Measurements from ENCODE around the gene PLTP.
A peak's percentile ranks its signal among the peaks of the same experiment; 100 is the strongest.

Gene PLTP

GRCh38 chr20:45910670-45911485 lies 1.1 kb downstream of the PLTP start:
- peaks cover 4% of the 10 kb centered on the region for H3K27me3 ChIP-seq (ENCODE audit: insufficient read depth, low read length, poor library complexity)
- H2AFZ ChIP-seq (ENCODE audit: low read depth, low read length) = no peak overlapping the region
- DNase-seq (peak; percentile 65), ATAC-seq (ENCODE audit: insufficient read depth, low read depth) (peak; percentile 65)
- H3K9me3 ChIP-seq (ENCODE audit: insufficient read depth, low read length, severe bottlenecking) = no peaks in the 10 kb centered on the region
- TF ChIP-seq EZH2 (IDR thresholded peaks at IDR 0.05; ENCODE audit: borderline replicate concordance, low read depth, low read length, severe bottlenecking) = no peak
- TF ChIP-seq, protein P1, sequence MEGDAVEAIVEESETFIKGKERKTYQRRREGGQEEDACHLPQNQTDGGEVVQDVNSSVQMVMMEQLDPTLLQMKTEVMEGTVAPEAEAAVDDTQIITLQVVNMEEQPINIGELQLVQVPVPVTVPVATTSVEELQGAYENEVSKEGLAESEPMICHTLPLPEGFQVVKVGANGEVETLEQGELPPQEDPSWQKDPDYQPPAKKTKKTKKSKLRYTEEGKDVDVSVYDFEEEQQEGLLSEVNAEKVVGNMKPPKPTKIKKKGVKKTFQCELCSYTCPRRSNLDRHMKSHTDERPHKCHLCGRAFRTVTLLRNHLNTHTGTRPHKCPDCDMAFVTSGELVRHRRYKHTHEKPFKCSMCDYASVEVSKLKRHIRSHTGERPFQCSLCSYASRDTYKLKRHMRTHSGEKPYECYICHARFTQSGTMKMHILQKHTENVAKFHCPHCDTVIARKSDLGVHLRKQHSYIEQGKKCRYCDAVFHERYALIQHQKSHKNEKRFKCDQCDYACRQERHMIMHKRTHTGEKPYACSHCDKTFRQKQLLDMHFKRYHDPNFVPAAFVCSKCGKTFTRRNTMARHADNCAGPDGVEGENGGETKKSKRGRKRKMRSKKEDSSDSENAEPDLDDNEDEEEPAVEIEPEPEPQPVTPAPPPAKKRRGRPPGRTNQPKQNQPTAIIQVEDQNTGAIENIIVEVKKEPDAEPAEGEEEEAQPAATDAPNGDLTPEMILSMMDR (IDR thresholded peaks at IDR 0.05; ENCODE audit: borderline replicate concordance, extremely low read depth, low read length, poor library complexity, severe bottlenecking) = no peak
- no peak overlapping the region for H3K4me2 ChIP-seq (ENCODE audit: insufficient read depth, low read length)
- no peak overlapping the region for H3K9ac ChIP-seq (ENCODE audit: low read depth, low read length)
- H3K27ac ChIP-seq (ENCODE audit: low read length) = no peak overlapping the region
- H4K20me1 ChIP-seq (ENCODE audit: insufficient read depth, low read length) = no peaks in the 10 kb centered on the region
- no peaks in the 10 kb centered on the region for H3K4me1 ChIP-seq (ENCODE audit: insufficient read depth, low read length)
- H3K79me2 ChIP-seq (ENCODE audit: insufficient read depth, low read length) = no peaks in the 10 kb centered on the region
- no peaks in the 10 kb centered on the region for H3K36me3 ChIP-seq (ENCODE audit: insufficient read depth, low read length)
- H3K4me3 ChIP-seq (ENCODE audit: low read depth in 1 of 2, low read length in 2 of 2) = no peak overlapping the region

DNA sequence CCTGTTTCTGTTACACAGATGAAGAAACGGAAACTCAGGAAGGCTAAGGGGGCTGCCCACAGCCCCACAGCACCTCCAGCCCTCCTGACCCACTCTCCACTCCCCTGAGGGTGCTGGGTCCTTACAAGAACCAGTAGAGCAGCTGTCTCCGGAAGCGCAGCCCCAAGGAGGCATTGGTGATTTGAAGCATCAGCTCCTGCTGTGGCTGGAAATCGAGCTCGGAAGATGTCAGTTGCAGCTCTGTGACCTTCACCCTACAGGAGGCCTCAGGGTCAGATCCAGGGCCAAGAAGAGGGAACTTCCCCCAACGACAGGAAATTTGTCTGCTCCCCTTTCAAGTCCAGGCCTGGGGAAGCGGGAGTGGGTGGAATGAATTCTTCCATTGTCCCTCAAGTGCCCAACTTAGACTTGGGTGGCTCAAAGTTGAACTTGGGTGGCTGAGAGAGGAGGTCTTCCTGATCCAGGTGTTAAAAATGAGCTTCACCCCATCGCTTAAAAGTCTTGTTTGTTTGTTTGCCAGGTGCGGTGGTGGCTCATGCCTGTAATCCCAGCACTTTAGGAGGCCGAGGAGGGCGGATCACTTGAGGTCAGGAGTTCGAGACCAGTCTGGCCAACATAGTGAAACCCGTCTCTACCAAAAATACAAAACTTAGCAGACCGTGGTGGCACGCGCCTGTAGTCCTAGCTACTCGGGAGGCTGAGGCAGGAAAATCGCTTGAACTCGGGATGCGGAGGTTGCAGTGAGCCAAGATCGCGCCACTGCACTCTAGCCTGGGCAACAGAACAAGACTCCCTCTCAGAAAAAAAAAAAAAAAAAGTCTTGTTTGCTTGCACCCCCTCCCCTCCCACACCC lies 1.9 kb downstream of the PLTP start:
- no peak overlapping the region for H3K4me2 ChIP-seq (ENCODE audit: insufficient read depth, low read length)
- H3K27ac ChIP-seq (ENCODE audit: low read length) = no peak overlapping the region
- H4K20me1 ChIP-seq (ENCODE audit: insufficient read depth, low read length) = no peaks in the 10 kb centered on the region
- no peak for DNase-seq
- no peaks in the 10 kb centered on the region for H3K36me3 ChIP-seq (ENCODE audit: insufficient read depth, low read length)
- no peaks in the 10 kb centered on the region for H3K9me3 ChIP-seq (ENCODE audit: insufficient read depth, low read length, severe bottlenecking)
- H3K4me1 ChIP-seq (ENCODE audit: insufficient read depth, low read length) = no peaks in the 10 kb centered on the region
- peaks cover 4% of the 10 kb centered on the region for H3K27me3 ChIP-seq (ENCODE audit: insufficient read depth, low read length, poor library complexity)
- H3K4me3 ChIP-seq (ENCODE audit: low read depth in 1 of 2, low read length in 2 of 2) = no peak overlapping the region
- no peak overlapping the region for H3K9ac ChIP-seq (ENCODE audit: low read depth, low read length)
- ATAC-seq (ENCODE audit: insufficient read depth, low read depth) = no peak
- no peaks in the 10 kb centered on the region for H3K79me2 ChIP-seq (ENCODE audit: insufficient read depth, low read length)
- TF ChIP-seq EZH2 (IDR thresholded peaks at IDR 0.05; ENCODE audit: borderline replicate concordance, low read depth, low read length, severe bottlenecking) = no peak
- TF ChIP-seq, protein P1 (IDR thresholded peaks at IDR 0.05; ENCODE audit: borderline replicate concordance, extremely low read depth, low read length, poor library complexity, severe bottlenecking) = no peak
- H2AFZ ChIP-seq (ENCODE audit: low read depth, low read length) = no peak overlapping the region

- no peak overlapping the region for H3K27ac ChIP-seq (ENCODE audit: low read length)
- no peak overlapping the region for H3K4me3 ChIP-seq (ENCODE audit: low read depth in 1 of 2, low read length in 2 of 2)
These were observed 2.6 kb downstream of the PLTP start for GRCh38 chr20:45909336-45909808.

More at GRCh38 chr20:45909336-45909808, 2.6 kb downstream of the PLTP start:
- no peaks in the 10 kb centered on the region for H3K36me3 ChIP-seq (ENCODE audit: insufficient read depth, low read length)
- H3K4me1 ChIP-seq (ENCODE audit: insufficient read depth, low read length) = no peaks in the 10 kb centered on the region
- DNase-seq = no peak
- H4K20me1 ChIP-seq (ENCODE audit: insufficient read depth, low read length) = no peaks in the 10 kb centered on the region
- no peak overlapping the region for H3K9ac ChIP-seq (ENCODE audit: low read depth, low read length)
- TF ChIP-seq, protein P1 (IDR thresholded peaks at IDR 0.05; ENCODE audit: borderline replicate concordance, extremely low read depth, low read length, poor library complexity, severe bottlenecking) = no peak
- no peak for TF ChIP-seq EZH2 (IDR thresholded peaks at IDR 0.05; ENCODE audit: borderline replicate concordance, low read depth, low read length, severe bottlenecking)
- H3K79me2 ChIP-seq (ENCODE audit: insufficient read depth, low read length) = no peaks in the 10 kb centered on the region
- H3K4me2 ChIP-seq (ENCODE audit: insufficient read depth, low read length) = no peak overlapping the region
- H3K9me3 ChIP-seq (ENCODE audit: insufficient read depth, low read length, severe bottlenecking) = no peaks in the 10 kb centered on the region
- H3K27me3 ChIP-seq (ENCODE audit: insufficient read depth, low read length, poor library complexity) = peaks cover 4% of the 10 kb centered on the region
- no peak overlapping the region for H2AFZ ChIP-seq (ENCODE audit: low read depth, low read length)
- no peak for ATAC-seq (ENCODE audit: insufficient read depth, low read depth)

Measured in DND-41 (cell line).